Mesodermal cell (in vitro differentiated cells): ENCODE measurements around the gene MEX3A.

Experiments used
- H3K27ac ChIP-seq: 2 replicates; pipeline ENCODE4 v1.7.0; 2013; ENCODE audit warnings: mild to moderate bottlenecking, low read depth, low read length, moderate library complexity; ENCODE audit not compliant: severe bottlenecking
- H3K36me3 ChIP-seq: 2 replicates; pipeline ENCODE4 v1.7.1; 2013; ENCODE audit warnings: mild to moderate bottlenecking, low read length, moderate library complexity; ENCODE audit not compliant: control insufficient read depth, insufficient read depth
- H3K4me1 ChIP-seq: one replicate; pipeline ENCODE4 v1.7.1; 2013; ENCODE audit warnings: mild to moderate bottlenecking, low read length; ENCODE audit not compliant: insufficient read depth, control insufficient read depth, poor library complexity, severe bottlenecking
- H3K4me3 ChIP-seq: 2 replicates; pipeline ENCODE4 v1.7.0; 2013; ENCODE audit warnings: low read length, control low read depth, mild to moderate bottlenecking; ENCODE audit not compliant: insufficient read depth, poor library complexity, severe bottlenecking; ENCODE audit errors: extremely low read depth
- H3K9me3 ChIP-seq: 2 replicates; pipeline ENCODE4 v1.7.1; 2013; ENCODE audit warnings: mild to moderate bottlenecking, low read length, moderate library complexity; ENCODE audit not compliant: control insufficient read depth
- WGBS, 2 experiments: methylation state at CpG; one replicate each; pipeline ENCODE4 v1.1.5; 2013; ENCODE audit warnings: missing lambda C conversion rate in 2 of 2; ENCODE audit not compliant: insufficient coverage in 2 of 2; 5-methylcytosine and 5-hydroxymethylcytosine counted together

MEX3A gene

GRCh38 chr1:156065212-156065611 lies 17.1 kb downstream of the MEX3A start:
- Histone ChIP-seq H3K27ac (no peak overlapping the region), H3K36me3 (no peaks in the 10 kb centered on the region), H3K9me3 (no peaks in the 10 kb centered on the region), H3K4me1 (peaks cover 11% of the 10 kb centered on the region), H3K4me3 (no peak overlapping the region)
- WGBS, 2 experiments = 94 to 96% methylated on average over 3 of the region's 3 CpGs

- peaks cover 11% of the 10 kb centered on the region for H3K4me1 ChIP-seq
- 90 to 100% methylated on average over 2 of the region's 2 CpGs for WGBS, 2 experiments
- no peak overlapping the region for H3K4me3 ChIP-seq
- no peaks in the 10 kb centered on the region for H3K9me3 ChIP-seq
- no peaks in the 10 kb centered on the region for H3K36me3 ChIP-seq
- H3K27ac ChIP-seq = no peak overlapping the region
Measured at GRCh38 chr1:156064615-156065014, 17.6 kb downstream of the MEX3A start.

GRCh38 chr1:156063997-156064285 lies 18.3 kb downstream of the MEX3A start:
- Histone ChIP-seq H3K36me3 (no peaks in the 10 kb centered on the region), H3K4me3 (no peak overlapping the region), H3K27ac (peak overlapping the region; percentile 32), H3K4me1 (peaks cover 11% of the 10 kb centered on the region), H3K9me3 (no peaks in the 10 kb centered on the region)
- no CpG with 5 or more reads among the region's 2 CpGs for WGBS, 2 experiments

- H3K4me1 ChIP-seq = peaks cover 11% of the 10 kb centered on the region
- no peak overlapping the region for H3K27ac ChIP-seq
- WGBS, 2 experiments = 67 to 77% methylated on average over 1 to 2 of the region's 3 CpGs
- no peak overlapping the region for H3K4me3 ChIP-seq
- H3K36me3 ChIP-seq = peaks cover 17% of the 10 kb centered on the region
- no peaks in the 10 kb centered on the region for H3K9me3 ChIP-seq
Measured at GRCh38 chr1:156062189-156062588, 20.1 kb downstream of the MEX3A start.

- Histone ChIP-seq H3K36me3 (peaks cover 23% of the 10 kb centered on the region), H3K4me1 (peaks cover 12% of the 10 kb centered on the region), H3K9me3 (no peaks in the 10 kb centered on the region), H3K4me3 (no peak within 1 kb of the TSS), H3K27ac (no peak within 1 kb of the TSS)
- 39 to 50% methylated on average over 5 to 10 of the region's 11 CpGs for WGBS, 2 experiments
Measured at GRCh38 chr1:156060937-156061636, 21.2 kb downstream of the MEX3A start, which contains the start of gene RAB25. Gene RAB25, plus strand, starts transcription at chr1:156061160. Its CDS starts 241 bp downstream, at chr1:156061401.

- no peak overlapping the region for H3K27ac ChIP-seq
- H3K36me3 ChIP-seq = peaks cover 34% of the 10 kb centered on the region
- H3K4me1 ChIP-seq = peaks cover 15% of the 10 kb centered on the region
- no peak overlapping the region for H3K4me3 ChIP-seq
- H3K9me3 ChIP-seq = no peaks in the 10 kb centered on the region
- 100% methylated on average over 1 of the region's 1 CpG for WGBS, 2 experiments
Measured at GRCh38 chr1:156056326-156056849, 25.9 kb downstream of the MEX3A start.

- H3K4me3 ChIP-seq = peak overlapping the region; percentile 89
- H3K27ac ChIP-seq = peak overlapping the region; percentile 99
- WGBS, 2 experiments = 2 to 21% methylated on average over 7 to 13 of the region's 17 CpGs
- peaks cover 44% of the 10 kb centered on the region for H3K36me3 ChIP-seq
- peaks cover 7% of the 10 kb centered on the region for H3K4me1 ChIP-seq
- no peaks in the 10 kb centered on the region for H3K9me3 ChIP-seq
Measured at GRCh38 chr1:156055281-156056048, 26.8 kb downstream of the MEX3A start.

- 0% methylated on average over 40 to 48 of the region's 53 CpGs for WGBS, 2 experiments
- peak within 1 kb of the TSS; percentile 89 for H3K4me3 ChIP-seq
- no peaks in the 10 kb centered on the region for H3K9me3 ChIP-seq
- peaks cover 7% of the 10 kb centered on the region for H3K4me1 ChIP-seq
- H3K36me3 ChIP-seq = peaks cover 51% of the 10 kb centered on the region
- H3K27ac ChIP-seq = peak within 1 kb of the TSS; percentile 99
Measured at GRCh38 chr1:156054500-156055280, 27.6 kb downstream of the MEX3A start, which contains the start of gene LAMTOR2. Gene LAMTOR2, plus strand, starts transcription at chr1:156054782. Its CDS starts 108 bp downstream, at chr1:156054890.

GRCh38 chr1:156053768-156054499 lies 28.3 kb downstream of the MEX3A start, which contains the start of gene UBQLN4:
Gene UBQLN4, minus strand, starts transcription at chr1:156053798. Its CDS starts 97 bp downstream, at chr1:156053701.
- Histone ChIP-seq H3K27ac (peak within 1 kb of the TSS; percentile 99), H3K36me3 (peaks cover 59% of the 10 kb centered on the region), H3K4me3 (peak within 1 kb of the TSS; percentile 89), H3K9me3 (no peaks in the 10 kb centered on the region), H3K4me1 (peaks cover 7% of the 10 kb centered on the region)
- 0% methylated on average over 32 to 36 of the region's 49 CpGs for WGBS, 2 experiments
